Midbrain (tissue), 1 donor: ENCODE measurements around the gene ZGLP1.
"Not testable (repeated sequence)": the region's sequence is repeated elsewhere in the genome, so short reads cannot be mapped to it uniquely, and the experiment has no call there.

ENCODE experiments used
- DNase-seq: peaks from one replicate; lab custom pipeline; 2025; lab: John Stamatoyannopoulos, UW

Gene ZGLP1

GRCh38 chr19:10309423-10309822, at the start of gene ZGLP1:
TSS of gene ZGLP1 (minus strand) at chr19:10309815.
- DNase-seq: no peak

- no peak for DNase-seq
Measured at GRCh38 chr19:10356431-10356830, 46.8 kb upstream of the ZGLP1 start.

GRCh38 chr19:10353793-10354391, 44.3 kb upstream of the ZGLP1 start:
- DNase-seq: no peak

- DNase-seq: no peak
Measured at GRCh38 chr19:10352764-10353671, 43.4 kb upstream of the ZGLP1 start.

GRCh38 chr19:10346509-10346908, 36.9 kb upstream of the ZGLP1 start:
- DNase-seq: no peak

GRCh38 chr19:10344780-10345179, 35.2 kb upstream of the ZGLP1 start:
- no peak for DNase-seq

GRCh38 chr19:10343495-10343894, 33.9 kb upstream of the ZGLP1 start:
- DNase-seq: no peak

GRCh38 chr19:10339977-10340376, 30.4 kb upstream of the ZGLP1 start:
- no peak for DNase-seq

GRCh38 chr19:10339380-10339960, 29.9 kb upstream of the ZGLP1 start, which contains the start of gene ICAM3:
TSS of gene ICAM3 (minus strand) at chr19:10339624. CDS start at chr19:10339614, 10 bp downstream.
- no peak for DNase-seq

- no peak for DNase-seq
Measured at GRCh38 chr19:10338940-10339339, 29.3 kb upstream of the ZGLP1 start.

- not testable (repeated sequence) for DNase-seq
Measured at GRCh38 chr19:10336725-10337124, 27.1 kb upstream of the ZGLP1 start.

GRCh38 chr19:10335352-10335985, 25.9 kb upstream of the ZGLP1 start:
- no peak for DNase-seq

GRCh38 chr19:10334588-10335351, 25.2 kb upstream of the ZGLP1 start:
- peak; percentile 52 for DNase-seq

GRCh38 chr19:10333758-10334587, 24.4 kb upstream of the ZGLP1 start:
- DNase-seq: no peak

- peak; percentile 98 for DNase-seq
Measured at GRCh38 chr19:10332965-10333757, 23.5 kb upstream of the ZGLP1 start, which contains the start of gene RAVER1. TSS of gene RAVER1 (minus strand) at chr19:10333529. CDS start at chr19:10333507, 22 bp downstream.

- no peak for DNase-seq
Measured at GRCh38 chr19:10332158-10332964, 22.7 kb upstream of the ZGLP1 start.

- no peak for DNase-seq
Measured at GRCh38 chr19:10329555-10329954, 19.9 kb upstream of the ZGLP1 start.

- no peak for DNase-seq
Measured at GRCh38 chr19:10328558-10329429, 19.2 kb upstream of the ZGLP1 start.
